Measurements from ENCODE around the gene RELN.

Gene RELN

DNA sequence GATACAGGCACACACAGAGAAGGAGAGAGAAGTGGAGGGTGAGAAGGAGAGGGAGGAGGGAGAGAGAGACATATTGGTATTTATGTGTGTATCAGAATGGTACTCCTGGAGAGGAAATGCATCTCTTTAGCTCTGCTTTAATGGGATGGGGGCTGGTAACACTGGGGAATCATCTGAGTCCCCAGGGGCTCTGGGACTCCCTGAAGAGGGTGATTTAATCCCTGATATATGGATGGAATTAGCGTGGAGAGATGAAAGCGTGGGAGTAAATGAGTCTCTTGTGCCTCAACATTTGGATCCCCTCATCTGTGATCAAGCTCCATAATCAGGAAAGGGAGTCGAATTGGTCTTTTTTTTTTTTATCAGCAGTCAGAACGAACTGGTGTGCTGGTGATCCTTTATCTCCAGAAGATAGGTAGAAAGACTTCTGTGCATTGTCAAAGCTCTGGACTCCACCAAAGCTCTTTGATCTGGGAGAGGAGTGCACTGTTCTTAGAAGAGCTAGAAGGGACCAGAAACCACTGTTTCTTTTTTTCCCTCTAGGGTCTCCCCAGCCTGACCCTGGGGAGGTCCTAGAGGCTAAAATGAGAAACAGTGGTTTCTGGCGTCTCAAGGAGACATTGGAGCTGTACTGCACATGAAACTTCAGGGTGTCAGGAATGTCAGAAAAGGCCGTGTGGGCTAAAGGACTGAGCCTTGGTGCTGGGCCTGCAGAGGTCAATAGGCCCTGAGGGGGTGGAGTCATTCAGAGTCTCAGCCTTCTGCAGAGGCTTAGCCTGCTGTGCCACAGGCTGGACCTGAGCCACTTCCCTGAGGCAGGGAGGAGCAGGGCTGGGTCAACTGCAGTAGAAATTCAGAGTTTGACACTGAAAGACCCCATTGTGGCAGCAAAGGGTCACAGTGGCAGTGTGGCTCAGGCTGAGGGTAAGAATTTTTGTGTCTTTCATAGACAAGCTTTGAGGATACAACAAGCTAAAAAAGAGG is 309.0 kb downstream of the RELN start:
- no peak for DNase-seq (ENCODE audit: low read depth)

DNA sequence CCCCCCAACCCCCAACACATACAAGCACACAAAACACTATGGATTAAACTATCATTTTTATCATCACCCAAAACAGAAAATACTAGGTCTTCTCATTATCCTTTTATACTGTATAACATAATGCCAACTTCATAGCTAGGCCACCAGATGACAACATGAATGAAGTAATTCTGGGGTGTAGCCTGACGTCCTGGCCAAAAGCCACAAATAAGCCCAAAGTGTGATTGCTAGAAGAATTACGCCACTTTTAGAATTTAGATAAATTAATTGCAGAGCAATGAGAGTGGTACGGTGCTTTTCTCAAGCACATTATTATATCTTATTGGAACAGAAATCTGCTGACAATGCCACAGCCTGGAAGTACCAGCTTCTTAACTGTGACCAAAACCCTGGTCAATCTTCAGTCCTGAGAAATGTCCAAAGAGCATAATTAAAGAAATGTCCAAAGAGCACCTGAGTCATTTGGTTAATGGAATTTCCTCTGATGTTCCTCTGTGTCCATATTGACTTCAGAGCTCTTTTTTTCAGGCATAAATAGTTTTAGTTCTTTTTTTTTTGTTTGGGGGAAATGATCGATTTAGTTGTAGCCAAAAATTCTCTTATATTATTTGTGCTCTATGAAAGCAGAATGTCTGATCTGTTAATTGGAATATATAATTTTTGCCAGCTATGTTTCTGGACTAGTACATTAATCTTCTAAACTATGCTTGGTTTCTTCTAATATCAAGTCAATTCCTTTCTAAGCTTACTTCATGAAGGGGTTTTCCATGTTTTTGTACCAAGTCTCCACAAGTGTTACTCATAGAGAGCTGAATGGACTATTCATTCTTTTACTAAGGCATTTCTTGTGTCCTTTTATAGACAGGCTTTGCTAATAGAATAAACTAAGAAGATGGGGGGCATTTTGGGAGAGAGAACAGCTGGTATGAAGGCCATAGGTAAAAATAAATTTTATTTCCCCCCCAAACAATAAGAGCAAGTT is 310.0 kb downstream of the RELN start:
- DNase-seq (ENCODE audit: low read depth): no peak

- DNase-seq (ENCODE audit: low read depth): no peak
Measured at GRCh38 chr7:103668279-103668941, 321.0 kb downstream of the RELN start.

DNA sequence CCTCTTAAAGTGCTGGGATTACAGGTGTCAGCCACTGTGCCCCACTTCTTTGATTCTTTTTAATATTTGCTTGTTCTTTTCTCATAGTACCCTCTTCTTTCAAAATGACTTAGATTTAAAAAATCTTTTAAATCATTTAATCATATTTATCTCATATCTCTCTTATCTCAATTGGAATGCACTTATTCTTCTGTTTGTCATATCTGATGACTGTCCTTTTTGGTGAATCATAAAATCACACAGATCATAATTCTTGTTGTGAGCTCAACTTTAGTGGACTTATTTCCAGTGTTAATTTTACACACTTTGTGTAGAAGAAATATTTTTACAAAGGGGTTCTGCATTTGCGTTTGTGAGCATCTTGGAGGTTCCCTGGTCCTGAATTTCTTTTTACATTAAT is 323.1 kb downstream of the RELN start:
- DNase-seq (ENCODE audit: low read depth): no peak

DNA sequence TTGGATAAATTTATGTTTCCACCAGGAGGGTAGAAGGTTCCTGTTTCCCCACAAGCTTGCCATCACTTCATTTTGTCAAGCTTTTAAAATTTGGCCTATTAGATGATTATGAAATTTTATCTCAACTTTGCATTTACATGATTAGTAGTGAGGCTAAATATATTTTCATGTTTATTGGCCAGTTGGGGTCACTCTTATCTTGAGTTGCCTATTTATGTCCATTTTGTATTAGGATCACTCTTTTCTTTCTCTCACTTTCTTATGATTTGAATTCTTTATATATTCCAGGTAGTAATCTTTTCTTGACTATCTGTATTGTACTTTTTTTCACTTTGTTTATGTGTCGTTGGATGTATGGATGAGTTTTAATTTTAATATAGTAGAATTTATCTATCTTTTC is 324.9 kb downstream of the RELN start:
- no peak for DNase-seq (ENCODE audit: low read depth)

DNA sequence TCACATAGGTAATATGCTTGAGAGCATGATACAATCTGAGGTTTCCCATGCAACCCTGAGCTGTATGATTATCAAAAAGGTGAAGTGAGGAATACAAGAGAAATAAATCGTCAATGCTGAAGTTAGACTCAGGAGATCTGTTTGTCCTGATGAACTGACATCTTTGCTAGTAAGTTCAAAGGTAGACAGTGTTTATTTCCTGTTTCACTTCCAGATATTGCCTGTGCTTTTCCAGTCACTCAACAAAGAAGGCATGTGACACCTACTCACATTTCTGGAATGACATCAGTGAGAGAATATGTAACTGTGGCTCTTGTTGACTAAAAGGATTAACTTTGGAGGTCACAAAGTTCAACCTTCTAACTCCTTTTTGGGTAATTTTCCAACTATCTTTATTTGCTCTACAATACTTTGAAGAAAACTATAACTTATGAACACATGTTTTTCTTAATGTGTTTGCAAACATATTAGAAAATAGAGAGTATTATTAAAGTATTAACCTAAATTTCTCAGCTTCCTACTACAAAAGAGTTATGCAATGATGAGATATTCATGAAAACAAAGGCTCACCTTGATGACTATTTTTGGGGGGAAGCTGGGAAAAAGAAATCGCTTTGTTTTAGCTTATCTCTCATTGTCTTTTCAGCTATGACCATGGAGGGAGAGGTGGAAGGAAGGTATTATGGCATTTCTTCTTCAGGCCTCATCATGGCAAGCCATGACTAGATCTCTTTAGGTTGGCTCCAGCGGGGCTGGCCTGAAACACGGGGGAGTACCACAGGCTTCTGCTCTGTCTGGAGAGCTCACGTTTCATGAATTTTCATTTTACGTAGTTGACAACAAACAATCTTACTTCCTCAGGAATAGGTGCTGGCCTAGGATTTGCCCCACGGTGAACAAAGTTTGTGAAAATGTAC is 328.7 kb downstream of the RELN start:
- no peak for DNase-seq (ENCODE audit: low read depth)

GRCh38 chr7:103658055-103659005 is 331.1 kb downstream of the RELN start:
- DNase-seq (ENCODE audit: low read depth): no peak

DNA sequence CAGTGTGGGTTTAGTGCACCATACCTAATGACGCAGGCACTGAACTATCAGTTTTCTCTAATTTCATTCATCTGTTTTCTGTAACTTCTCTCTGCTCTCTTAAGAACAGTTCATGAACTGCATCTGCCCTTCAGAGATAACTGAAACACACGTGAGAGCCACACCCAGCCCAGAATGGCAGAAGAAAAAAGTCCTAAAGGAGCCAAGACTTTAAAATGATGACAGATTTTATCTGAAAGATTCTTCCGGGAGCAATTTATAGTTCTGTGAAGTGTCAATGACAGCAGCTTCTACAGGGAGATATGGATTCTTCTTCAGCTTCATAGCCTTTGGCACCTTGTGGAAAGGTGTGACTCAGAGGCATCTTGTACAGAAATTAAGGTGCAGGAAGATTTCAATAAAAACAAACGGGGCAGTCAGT is 332.0 kb downstream of the RELN start:
- no peak for DNase-seq (ENCODE audit: low read depth)

DNA sequence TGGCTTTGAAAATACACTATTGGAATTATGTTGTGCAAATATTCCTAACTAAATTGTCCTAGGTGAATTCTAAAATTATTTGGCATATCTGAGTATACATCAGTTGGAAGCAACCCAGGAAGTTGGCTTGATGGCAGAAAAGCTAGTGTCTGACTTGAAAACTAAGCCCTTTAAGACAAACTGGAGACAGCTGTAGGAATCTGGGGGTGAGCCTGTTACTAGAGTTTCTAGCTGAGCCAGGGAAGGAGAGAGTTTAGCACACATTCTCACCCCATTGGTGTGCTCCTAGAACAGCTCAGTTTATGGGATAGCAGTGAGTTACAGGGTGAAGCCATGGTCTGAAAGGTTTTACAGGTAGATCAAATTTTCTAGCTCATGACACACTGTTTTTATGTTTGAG is 333.2 kb downstream of the RELN start:
- no peak for DNase-seq (ENCODE audit: low read depth)

DNA sequence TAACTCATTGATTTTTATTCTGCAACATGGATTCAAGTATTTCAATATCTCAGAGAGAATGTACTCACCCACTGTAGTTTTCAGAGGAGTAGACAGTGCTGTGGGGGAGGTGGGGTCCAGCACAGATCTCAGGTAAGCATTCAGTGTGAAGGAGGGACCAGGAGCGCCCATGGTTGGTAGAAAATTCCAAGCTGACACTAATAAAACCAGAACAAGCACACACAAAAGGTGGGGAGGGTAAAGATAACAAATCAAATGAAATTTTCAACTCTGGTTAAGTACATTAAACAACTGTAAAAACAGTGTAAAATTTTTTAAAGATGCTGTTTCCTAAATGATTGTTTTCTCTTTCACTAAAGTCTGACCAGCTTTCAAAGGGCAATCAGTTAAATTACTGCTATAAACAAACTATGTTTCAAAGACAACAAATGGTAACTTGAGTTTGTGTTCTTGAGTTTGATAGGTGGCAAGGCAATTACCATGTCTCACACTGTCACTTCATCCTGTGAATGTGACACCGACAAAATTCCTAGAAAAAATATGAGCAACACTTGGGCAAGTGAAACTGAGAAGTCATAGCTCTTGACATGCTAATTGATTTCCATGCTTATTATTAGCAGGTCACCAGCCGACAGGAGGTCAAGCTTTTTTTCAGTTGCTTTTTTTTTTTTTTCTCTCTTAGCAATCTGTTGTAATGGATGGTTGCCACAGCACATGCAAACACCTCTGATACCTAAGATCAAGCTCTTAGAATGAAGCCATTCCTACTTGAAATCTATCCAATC is 337.7 kb downstream of the RELN start:
- DNase-seq (ENCODE audit: low read depth): no peak

- no peak for DNase-seq (ENCODE audit: low read depth)
Measured at GRCh38 chr7:103649052-103649451, 340.4 kb downstream of the RELN start.

- no peak for DNase-seq (ENCODE audit: low read depth)
Measured at GRCh38 chr7:103648135-103648534, 341.3 kb downstream of the RELN start.

DNA sequence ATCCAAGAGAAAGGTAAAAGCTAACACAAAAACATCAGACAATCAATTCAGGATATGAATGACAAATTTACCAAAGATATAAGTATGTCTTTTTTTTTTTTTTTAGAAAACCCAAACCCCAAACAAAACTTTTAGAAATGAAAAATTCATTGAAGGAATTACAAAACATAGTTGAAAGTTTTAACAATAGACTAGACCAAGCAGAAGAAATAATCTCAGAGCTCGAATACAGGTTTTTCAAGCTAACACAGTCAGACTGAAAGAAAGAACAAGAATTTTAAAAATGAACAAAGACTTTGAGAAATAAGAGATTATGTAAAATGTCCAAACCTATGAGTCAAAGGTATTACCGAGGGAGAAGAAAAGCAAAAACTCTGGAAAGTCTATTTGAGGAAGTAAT is 345.1 kb downstream of the RELN start:
- DNase-seq (ENCODE audit: low read depth): no peak

- DNase-seq (ENCODE audit: low read depth): no peak
Measured at GRCh38 chr7:103640031-103640779, 349.3 kb downstream of the RELN start.

DNA sequence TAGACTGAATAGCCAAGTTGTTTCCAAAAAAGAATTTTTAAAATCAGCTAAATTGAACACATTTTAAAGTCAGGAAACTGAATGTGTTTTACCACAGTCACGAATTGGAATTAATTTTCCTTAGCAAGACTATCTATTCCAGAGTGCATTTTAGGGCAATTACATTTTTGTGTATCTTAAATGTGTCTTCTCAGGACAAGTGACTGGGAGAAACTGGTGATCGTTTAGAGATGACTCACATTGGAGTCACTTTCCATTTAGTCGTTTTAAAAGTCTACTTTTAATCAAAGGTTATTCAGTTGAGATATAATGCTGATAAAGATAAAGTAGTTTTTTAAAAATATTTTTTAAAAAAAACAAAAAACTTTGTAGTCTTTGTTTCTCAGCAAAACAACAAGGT is 351.7 kb downstream of the RELN start:
- no peak for DNase-seq (ENCODE audit: low read depth)

DNA sequence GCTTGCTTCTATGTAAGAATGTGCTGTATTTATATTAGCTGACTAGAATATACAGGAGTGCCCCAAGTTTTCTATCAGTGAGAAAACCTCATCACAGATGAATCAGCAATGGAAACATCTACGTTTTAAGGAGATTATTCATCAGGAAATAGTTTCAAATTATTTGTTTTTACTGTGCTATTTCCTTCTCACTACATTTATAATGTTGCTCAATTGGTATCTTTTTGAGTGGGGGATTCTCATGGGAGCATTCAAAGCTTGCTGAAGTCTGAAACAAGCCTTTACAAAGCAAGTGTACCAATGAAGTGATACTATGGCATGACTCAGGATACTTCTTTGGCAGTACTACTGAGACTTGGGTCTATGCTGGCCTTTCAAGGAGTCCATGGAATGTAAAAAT is 352.4 kb downstream of the RELN start:
- DNase-seq (ENCODE audit: low read depth): peak; percentile 76

DNA sequence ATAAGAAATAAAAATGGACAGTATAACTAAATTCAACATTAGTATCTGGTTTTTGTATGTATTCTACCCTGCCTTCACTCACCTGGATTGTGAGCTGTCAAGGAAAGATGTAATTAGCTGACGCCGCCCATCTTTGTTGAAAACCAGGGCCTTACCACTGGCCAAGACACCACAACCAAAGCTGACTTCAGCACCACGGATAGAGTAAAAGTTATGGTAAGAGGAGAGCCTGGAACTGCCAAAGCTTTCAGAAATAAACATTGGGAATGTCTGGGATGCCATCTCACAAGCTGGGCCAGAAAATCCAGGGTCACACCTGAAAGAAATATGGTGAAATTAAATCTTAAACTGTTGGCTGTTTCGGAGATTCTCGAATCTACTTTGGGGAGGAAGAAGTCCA is 353.3 kb downstream of the RELN start:
- DNase-seq (ENCODE audit: low read depth): no peak

DNA sequence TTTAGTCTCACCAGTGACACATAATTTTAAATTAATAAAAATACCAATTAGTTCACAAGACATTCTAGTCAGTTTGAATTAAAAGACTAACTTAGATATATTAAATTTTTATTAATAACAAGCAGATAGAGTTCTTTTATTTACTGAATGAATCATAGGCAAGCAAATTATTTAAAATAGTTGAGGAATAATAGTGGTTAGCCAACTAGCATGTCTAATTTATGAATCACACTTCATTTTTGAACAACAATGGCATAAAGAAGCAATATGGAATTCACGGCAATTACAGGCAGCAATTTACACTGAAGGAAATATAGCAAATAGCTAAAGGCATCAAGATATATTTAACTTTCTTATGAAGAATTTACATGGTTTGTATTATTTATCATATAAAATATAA is 356.5 kb downstream of the RELN start:
- DNase-seq (ENCODE audit: low read depth): no peak

All from fibroblast of the conjunctiva (primary cell).